ENCODE results near the gene GRK6. TPM values are rescaled to one million over a fixed set of nuclear protein-coding genes. Genes with fewer than 3 reads are reported as not detected.

The GRK6 gene
- total and polyA plus RNA-seq, 2 of the 4 experiments (the other 2 are of a cell fraction) = 25.3 to 30.1 TPM

DNA sequence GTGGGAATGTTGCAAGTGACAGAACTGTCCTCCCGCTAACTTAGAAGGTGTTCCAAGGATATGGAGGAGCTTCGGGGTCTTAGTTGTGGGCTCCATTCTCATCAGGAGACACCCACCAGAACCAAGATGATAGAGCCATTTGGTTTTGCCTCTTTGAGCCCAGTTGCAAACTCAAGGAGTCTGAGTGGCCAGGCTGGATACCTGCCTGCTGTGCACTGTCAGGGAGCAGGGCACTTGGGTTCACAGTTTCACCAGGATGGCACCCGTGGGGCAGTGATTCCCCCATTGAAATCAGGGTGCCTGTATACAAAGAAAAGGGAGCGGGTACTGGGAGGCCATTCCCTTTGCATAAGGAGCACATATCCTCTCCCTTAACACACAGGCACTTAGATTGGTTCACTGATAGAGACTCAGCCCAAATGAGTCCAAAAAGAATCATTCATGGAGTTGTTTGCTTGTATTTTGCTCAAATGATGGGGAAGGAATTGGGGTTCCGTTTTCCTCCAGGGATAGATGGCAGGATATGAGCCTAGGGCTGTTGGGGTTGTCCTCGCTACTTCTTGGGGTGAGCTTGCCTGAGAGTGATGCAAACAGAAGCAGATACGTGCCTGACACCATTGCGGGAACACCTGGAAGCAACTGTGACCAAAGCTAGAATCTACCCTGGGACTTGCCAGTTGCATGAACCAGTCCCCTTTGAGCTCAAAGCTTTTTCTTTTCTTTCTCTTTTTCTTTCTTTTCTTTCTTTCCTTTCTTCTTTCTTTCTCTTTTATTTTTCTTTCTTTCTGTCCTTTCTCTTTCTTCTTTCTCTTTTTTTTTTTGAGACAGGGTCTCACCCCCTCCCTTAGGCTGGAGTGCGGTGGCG, 18.8 kb downstream of the GRK6 start:
- Histone ChIP-seq H3K4ac (ENCODE audit: low read depth, low read length) (no peak overlapping the region), H3K14ac (replicated peaks; ENCODE audit: low read depth, low read length) (no peak overlapping the region), H3K56ac (ENCODE audit: extremely low read depth, insufficient read depth, low read length) (no peak overlapping the region), H4K5ac (ENCODE audit: low read depth, low read length) (no peak overlapping the region), H2AK9ac (replicated peaks; ENCODE audit: low read depth, low read length, poor library complexity) (no peak overlapping the region), H2AK5ac (ENCODE audit: low read depth, low read length) (no peak overlapping the region), H3K79me1 (ENCODE audit: low read depth in 1 of 2, low read length in 2 of 2) (peaks cover 0 to 4% of the 10 kb centered on the region in 2 experiments; a peak in 1 of 4 replicates), H3K9me1 (ENCODE audit: insufficient read depth, low read length) (peaks cover 4% of the 10 kb centered on the region; the same call in 1 of the 2 replicates), H3K4me3 (ENCODE audit: insufficient read depth, low read depth, low read length) (no peak overlapping the region), H3K9ac (ENCODE audit: low read depth, low read length) (no peak overlapping the region), H2BK20ac (ENCODE audit: low read depth, low read length) (no peak overlapping the region), H3K18ac (ENCODE audit: low read depth, low read length) (no peak overlapping the region), H4K20me1 (ENCODE audit: insufficient read depth, low read length) (peaks cover 11% of the 10 kb centered on the region; the same call in 1 of the 2 replicates), H4K91ac (ENCODE audit: insufficient read depth, low read depth, low read length) (no peak overlapping the region), H2BK15ac (ENCODE audit: low read depth, low read length) (no peak overlapping the region), H3K27ac (ENCODE audit: insufficient read depth, low read length) (no peak overlapping the region), H3K27me3 (ENCODE audit: control insufficient read depth, insufficient read depth, low read length) (no peaks in the 10 kb centered on the region), H3K9me3 (ENCODE audit: control insufficient read depth, insufficient read depth, low read length) (no peaks in the 10 kb centered on the region), H2AFZ (replicated peaks; ENCODE audit: low read length, poor library complexity) (no peak overlapping the region), H2BK5ac (ENCODE audit: low read depth, low read length, poor library complexity, severe bottlenecking) (no peak overlapping the region), H3K23ac (ENCODE audit: low read depth, low read length) (no peak overlapping the region), H4K8ac (ENCODE audit: low read depth in 2 of 2, low read length in 2 of 2) (no peak overlapping the region), H3K4me2 (ENCODE audit: low read depth, low read length) (no peak overlapping the region), H3K36me3 (ENCODE audit: control insufficient read depth, insufficient read depth, low read length) (peaks cover 2% of the 10 kb centered on the region; the same call in 1 of the 2 replicates), H2BK120ac (ENCODE audit: low read depth, low read length) (no peak overlapping the region), H3K4me1 (ENCODE audit: control insufficient read depth, insufficient read depth, low read length) (peaks cover 10% of the 10 kb centered on the region)
- intact Hi-C loops (cut with micrococcal nuclease) = no loop called here
- POLR2A ChIA-PET (ENCODE audit: unreplicated experiment) = no interaction called here
- ATAC-seq (ENCODE audit: low read depth) (no peak), DNase-seq (no peak)
- WGBS, 2 experiments (ENCODE audit: extremely low coverage in 2 of 2, insufficient read length in 1 of 2) = 37% methylated on average over 2 of the region's 10 CpGs; no CpG with 5 or more reads in 1 of the 2 experiments
- TF ChIP-seq, protein P1, sequence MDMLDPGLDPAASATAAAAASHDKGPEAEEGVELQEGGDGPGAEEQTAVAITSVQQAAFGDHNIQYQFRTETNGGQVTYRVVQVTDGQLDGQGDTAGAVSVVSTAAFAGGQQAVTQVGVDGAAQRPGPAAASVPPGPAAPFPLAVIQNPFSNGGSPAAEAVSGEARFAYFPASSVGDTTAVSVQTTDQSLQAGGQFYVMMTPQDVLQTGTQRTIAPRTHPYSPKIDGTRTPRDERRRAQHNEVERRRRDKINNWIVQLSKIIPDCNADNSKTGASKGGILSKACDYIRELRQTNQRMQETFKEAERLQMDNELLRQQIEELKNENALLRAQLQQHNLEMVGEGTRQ (IDR thresholded peaks at IDR 0.05; ENCODE audit: low read depth, low read length) = no peak
- dilution Hi-C loops (cut with HindIII; ENCODE audit: low sequenced_read_pairs, unreplicated experiment) = no loop called here
- CTCF ChIA-PET = interaction anchor here (0.6 to 4.7 kb wide), 7 partner anchors 9 to 78 kb away, joined by 3 to 28 read pairs (median 3); no protein-coding TSS in a partner anchor
- BruUV-seq (replicated peaks) = no TSS peak
- in situ Hi-C loops (cut with MboI; ENCODE audit: low sequenced_read_pairs) = loop anchor here (5.0 kb wide), 2 partner anchors 38 to 133 kb away; partner anchors contain the start of genes F12 and MXD3
